H7 (cell line): ENCODE results near the gene SOX15. TPM values are rescaled to one million over a fixed set of nuclear protein-coding genes. Genes with fewer than 3 reads are reported as not detected.
A peak's percentile ranks its signal among the peaks of the same experiment; 100 is the strongest.

Experiments used
- DNase-seq: peaks from one replicate; pipeline ENCODE4 v3.0.0; 2012
- H3K27me3 ChIP-seq: 2 replicates; pipeline ENCODE4 v1.6.0; 2011; ENCODE audit warnings: mild to moderate bottlenecking, low read length; ENCODE audit not compliant: control insufficient read depth, insufficient read depth
- H3K36me3 ChIP-seq: replicated peaks from 2 replicates; pipeline ENCODE4 v1.5.1; 2011; ENCODE audit warnings: low read length; ENCODE audit not compliant: control insufficient read depth, insufficient read depth
- H3K4me3 ChIP-seq: 2 replicates; pipeline ENCODE4 v1.5.1; 2011; ENCODE audit warnings: low read depth, mild to moderate bottlenecking, control low read depth, low read length, moderate library complexity; ENCODE audit not compliant: insufficient read depth
- total RNA-seq: library from RNA; depleted of rRNA; stranded (reverse); fragments of >200 nt; shearing (Covaris generic); gene quantifications from 2 replicates; pipeline ENCODE4 v1.2.3, GENCODE V29; 2014

SOX15 gene
- total RNA-seq, 1 experiment from 2014 or later: 44.0 TPM

DNA sequence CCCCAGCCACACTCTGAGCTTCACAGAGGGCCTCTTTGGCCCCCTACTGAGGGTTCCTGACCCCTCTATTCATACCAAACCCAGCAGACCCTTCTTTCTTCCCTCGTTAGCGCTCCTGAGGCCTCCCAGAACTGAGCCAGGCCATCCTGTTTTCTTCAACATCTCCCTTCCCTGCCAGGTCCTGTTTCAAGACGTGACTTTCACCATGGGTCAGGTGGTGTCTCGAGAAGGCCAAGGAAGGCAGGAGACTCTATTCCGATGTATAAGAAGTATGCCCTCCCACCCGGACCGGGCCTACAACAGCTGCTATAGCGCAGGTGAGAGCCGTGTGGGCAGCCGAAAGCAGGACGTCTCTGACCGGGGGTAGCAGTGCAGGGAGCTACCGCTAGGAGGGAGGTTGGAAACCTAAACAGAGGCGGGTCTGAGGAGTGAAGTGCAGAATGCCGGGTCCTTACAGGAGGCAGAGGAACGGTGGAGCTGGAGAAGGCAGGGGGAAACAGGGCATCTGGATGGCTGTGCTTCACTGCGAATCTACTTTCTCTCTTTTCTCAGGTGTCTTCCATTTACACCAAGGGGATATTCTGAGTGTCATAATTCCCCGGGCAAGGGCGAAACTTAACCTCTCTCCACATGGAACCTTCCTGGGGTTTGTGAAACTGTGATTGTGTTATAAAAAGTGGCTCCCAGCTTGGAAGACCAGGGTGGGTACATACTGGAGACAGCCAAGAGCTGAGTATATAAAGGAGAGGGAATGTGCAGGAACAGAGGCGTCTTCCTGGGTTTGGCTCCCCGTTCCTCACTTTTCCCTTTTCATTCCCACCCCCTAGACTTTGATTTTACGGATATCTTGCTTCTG lies 29.5 kb downstream of the SOX15 start:
- H3K36me3 ChIP-seq: peaks cover 17% of the 10 kb centered on the region
- H3K27me3 ChIP-seq: no peaks in the 10 kb centered on the region
- DNase-seq: peak; percentile 89
- peak overlapping the region; percentile 83 for H3K4me3 ChIP-seq

DNA sequence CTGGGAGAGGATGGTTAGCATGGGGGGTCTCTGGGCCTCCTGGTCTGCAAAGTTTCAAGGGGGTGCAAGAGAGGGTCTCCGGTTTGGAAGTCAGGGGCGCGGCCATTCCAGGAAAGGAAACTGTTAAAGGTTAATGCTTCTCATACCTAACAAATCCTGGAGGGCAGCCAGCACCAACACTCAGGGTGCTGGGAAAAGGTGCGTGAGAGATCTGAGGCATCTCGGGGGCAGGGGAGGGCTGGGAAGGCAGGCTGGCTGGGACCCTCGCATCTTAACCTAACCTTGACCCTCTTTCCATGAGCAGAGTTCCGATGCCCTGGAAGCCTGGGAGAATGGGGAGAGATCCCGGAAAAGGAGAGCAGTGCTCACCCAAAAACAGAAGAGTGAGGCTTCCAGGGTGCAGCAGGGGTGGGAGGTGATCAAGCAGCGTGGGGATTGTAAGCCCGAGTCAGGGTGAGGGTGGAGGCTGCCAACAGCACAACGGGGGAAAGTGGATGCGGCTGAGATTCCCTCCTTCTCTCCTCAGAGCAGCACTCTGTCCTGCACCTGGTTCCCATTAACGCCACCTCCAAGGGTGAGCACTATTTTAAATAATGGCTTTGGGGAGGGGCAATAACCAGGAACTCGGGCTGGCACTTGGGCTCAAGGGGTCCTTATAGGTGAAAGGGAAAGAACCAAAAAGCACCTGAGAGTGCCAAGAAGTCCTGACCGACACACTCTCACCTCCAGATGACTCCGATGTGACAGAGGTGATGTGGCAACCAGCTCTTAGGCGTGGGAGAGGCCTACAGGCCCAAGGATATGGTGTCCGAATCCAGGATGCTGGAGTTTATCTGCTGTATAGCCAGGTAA lies 30.3 kb downstream of the SOX15 start:
- no peak overlapping the region for H3K4me3 ChIP-seq
- H3K36me3 ChIP-seq: peaks cover 9% of the 10 kb centered on the region
- no peak for DNase-seq
- no peaks in the 10 kb centered on the region for H3K27me3 ChIP-seq

GRCh38 chr17:7558544-7559319 lies 31.2 kb downstream of the SOX15 start, which contains the start of gene TNFSF13:
Gene TNFSF13 (plus strand): TSS chr17:7558750. CDS start chr17:7559040, 290 bp downstream.
- Histone ChIP-seq H3K36me3 (peaks cover under 1% of the 10 kb centered on the region; the same call in 1 of the 2 replicates), H3K4me3 (0 out of 2 replicates have a peak within 1 kb of the TSS, but pooled peaks have one; percentile 8), H3K27me3 (no peaks in the 10 kb centered on the region)
- DNase-seq: no peak

- H3K36me3 ChIP-seq: no peaks in the 10 kb centered on the region
- peak; percentile 92 for DNase-seq
- H3K27me3 ChIP-seq: no peaks in the 10 kb centered on the region
- 0 out of 2 replicates have a peak overlapping the region, but pooled peaks have one; percentile 8 for H3K4me3 ChIP-seq
Observed at GRCh38 chr17:7557775-7558543, 31.9 kb downstream of the SOX15 start.

DNA sequence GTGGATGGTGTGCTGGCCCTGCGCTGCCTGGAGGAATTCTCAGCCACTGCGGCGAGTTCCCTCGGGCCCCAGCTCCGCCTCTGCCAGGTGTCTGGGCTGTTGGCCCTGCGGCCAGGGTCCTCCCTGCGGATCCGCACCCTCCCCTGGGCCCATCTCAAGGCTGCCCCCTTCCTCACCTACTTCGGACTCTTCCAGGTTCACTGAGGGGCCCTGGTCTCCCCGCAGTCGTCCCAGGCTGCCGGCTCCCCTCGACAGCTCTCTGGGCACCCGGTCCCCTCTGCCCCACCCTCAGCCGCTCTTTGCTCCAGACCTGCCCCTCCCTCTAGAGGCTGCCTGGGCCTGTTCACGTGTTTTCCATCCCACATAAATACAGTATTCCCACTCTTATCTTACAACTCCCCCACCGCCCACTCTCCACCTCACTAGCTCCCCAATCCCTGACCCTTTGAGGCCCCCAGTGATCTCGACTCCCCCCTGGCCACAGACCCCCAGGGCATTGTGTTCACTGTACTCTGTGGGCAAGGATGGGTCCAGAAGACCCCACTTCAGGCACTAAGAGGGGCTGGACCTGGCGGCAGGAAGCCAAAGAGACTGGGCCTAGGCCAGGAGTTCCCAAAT lies 32.6 kb downstream of the SOX15 start:
- H3K36me3 ChIP-seq: no peaks in the 10 kb centered on the region
- no peak overlapping the region for H3K4me3 ChIP-seq
- no peaks in the 10 kb centered on the region for H3K27me3 ChIP-seq
- DNase-seq: peak; percentile 73

DNA sequence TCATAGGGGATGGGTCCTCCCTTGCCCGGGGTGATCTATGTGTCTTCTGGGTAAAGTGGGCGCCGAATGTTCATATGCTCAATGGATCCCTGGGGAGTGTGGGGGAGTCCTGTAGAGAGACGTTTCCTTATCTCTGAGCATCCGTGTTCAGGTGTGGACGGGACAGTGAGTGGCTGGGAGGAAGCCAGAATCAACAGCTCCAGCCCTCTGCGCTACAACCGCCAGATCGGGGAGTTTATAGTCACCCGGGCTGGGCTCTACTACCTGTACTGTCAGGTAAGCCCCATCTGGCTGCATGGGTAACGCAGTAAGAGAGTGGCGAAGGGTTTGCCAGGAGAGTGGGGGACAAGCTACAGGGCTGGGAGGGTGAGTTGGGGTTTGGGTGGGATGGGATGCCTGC lies 33.3 kb downstream of the SOX15 start:
- Histone ChIP-seq H3K4me3 (no peak overlapping the region), H3K36me3 (no peaks in the 10 kb centered on the region), H3K27me3 (no peaks in the 10 kb centered on the region)
- DNase-seq: no peak

- Histone ChIP-seq H3K27me3 (no peaks in the 10 kb centered on the region), H3K4me3 (no peak overlapping the region), H3K36me3 (no peaks in the 10 kb centered on the region)
- peak; percentile 72 for DNase-seq
Observed at GRCh38 chr17:7555320-7555948, 34.5 kb downstream of the SOX15 start.

DNA sequence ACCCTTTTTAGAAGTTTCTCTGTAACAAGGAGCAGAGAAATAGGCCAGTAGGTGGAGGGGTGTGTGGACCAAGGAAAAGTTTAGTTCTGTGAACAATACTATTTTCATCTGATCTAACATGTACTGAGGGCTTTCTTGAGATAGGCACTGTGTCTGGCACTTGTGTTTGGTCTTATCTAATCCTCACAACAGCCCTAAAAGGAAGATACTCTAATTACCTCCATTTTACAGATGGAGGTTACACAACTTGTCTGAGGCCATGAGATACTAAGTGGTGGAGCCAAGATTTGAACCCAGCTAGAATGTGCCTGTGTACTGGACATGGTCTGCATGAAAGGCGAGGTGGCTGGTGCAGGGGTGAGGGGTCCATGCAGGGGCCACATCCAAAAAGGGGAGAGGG lies 36.5 kb downstream of the SOX15 start:
- Histone ChIP-seq H3K4me3 (no peak overlapping the region), H3K27me3 (peaks cover 4% of the 10 kb centered on the region; the same call in 1 of the 2 replicates), H3K36me3 (no peaks in the 10 kb centered on the region)
- no peak for DNase-seq

- H3K27me3 ChIP-seq: peaks cover 7% of the 10 kb centered on the region; the same call in 1 of the 2 replicates
- no peak overlapping the region for H3K4me3 ChIP-seq
- H3K36me3 ChIP-seq: no peaks in the 10 kb centered on the region
- no peak for DNase-seq
Observed at GRCh38 chr17:7552621-7553051, 37.3 kb downstream of the SOX15 start.

DNA sequence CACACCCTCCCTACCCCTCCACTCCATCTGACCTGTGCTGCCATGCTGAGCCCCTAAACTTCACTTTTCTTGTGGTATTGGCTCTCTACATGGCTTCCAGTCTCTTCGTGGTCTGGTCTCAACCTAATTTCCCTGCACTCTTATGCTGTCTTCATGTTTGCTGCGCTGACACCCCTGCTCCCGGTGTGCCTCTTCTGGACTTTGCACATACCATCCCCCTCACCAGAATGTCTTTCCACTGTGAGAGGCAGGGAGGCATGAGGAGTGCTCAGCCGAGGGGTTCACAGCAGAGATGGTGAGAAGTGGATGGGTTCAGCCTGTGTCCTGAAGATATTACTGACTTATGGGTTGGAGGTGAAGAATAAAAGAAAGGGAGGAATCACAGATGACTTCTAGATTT lies 38.5 kb downstream of the SOX15 start:
- Histone ChIP-seq H3K4me3 (no peak overlapping the region), H3K27me3 (peaks cover 7% of the 10 kb centered on the region; the same call in 1 of the 2 replicates), H3K36me3 (no peaks in the 10 kb centered on the region)
- DNase-seq: no peak

DNA sequence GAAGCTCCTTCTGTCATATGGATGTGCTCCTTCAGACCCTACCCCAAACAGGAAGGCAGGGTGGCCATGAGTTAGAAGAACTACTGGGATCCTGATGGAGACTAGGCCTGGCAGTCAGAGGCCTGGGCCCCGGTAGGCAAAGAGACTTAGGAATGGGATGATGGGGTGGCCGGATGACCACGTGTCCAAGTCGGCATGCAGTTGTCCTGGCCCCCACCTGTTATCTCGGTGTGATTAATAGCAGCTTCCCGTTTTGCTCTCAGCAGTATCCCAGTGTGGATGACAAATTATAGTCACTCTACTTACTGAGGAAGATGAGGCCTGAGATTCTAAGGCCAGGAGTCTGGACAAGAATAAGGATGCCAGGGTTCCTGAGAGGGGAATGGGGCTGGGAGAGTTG lies 39.5 kb downstream of the SOX15 start:
- peak; percentile 28 for DNase-seq
- Histone ChIP-seq H3K4me3 (no peak overlapping the region), H3K27me3 (peaks cover 7% of the 10 kb centered on the region; the same call in 1 of the 2 replicates), H3K36me3 (no peaks in the 10 kb centered on the region)

- Histone ChIP-seq H3K27me3 (peaks cover 7% of the 10 kb centered on the region; the same call in 1 of the 2 replicates), H3K36me3 (no peaks in the 10 kb centered on the region), H3K4me3 (peak overlapping the region; percentile 71)
- peak; percentile 43 for DNase-seq
Observed at GRCh38 chr17:7549401-7550055, 40.4 kb downstream of the SOX15 start.
